ENCODE measurements around the gene RPS6KA4. TPM values are rescaled to one million over a fixed set of nuclear protein-coding genes. Genes with fewer than 3 reads are reported as not detected.
A peak's percentile ranks its signal among the peaks of the same experiment; 100 is the strongest.

The RPS6KA4 gene
- polyA plus RNA-seq, 3 donors: 13.2 to 15.7 (median 14.7) TPM

- no peak for DNase-seq
These were observed 26.3 kb downstream of the RPS6KA4 start for GRCh38 chr11:64384981-64385944.

GRCh38 chr11:64385945-64386704 is 27.2 kb downstream of the RPS6KA4 start:
- no peak for DNase-seq

- no peak for DNase-seq
These were observed 29.0 kb downstream of the RPS6KA4 start for GRCh38 chr11:64387916-64388315.

GRCh38 chr11:64388894-64389293 is 29.9 kb downstream of the RPS6KA4 start:
- no peak for DNase-seq

- DNase-seq: no peak
These were observed 30.9 kb downstream of the RPS6KA4 start for GRCh38 chr11:64389851-64390250.

- DNase-seq: no peak
These were observed 31.6 kb downstream of the RPS6KA4 start for GRCh38 chr11:64390558-64390957.

- DNase-seq: no peak
These were observed 32.9 kb downstream of the RPS6KA4 start for GRCh38 chr11:64391839-64392238.

- DNase-seq: no peak
These were observed 36.6 kb downstream of the RPS6KA4 start for GRCh38 chr11:64395545-64396078.

- peak; percentile 54 for DNase-seq
These were observed 37.2 kb downstream of the RPS6KA4 start for GRCh38 chr11:64396079-64396591.

- no peak for DNase-seq
These were observed 41.1 kb downstream of the RPS6KA4 start for GRCh38 chr11:64400102-64400501.

GRCh38 chr11:64400667-64401066 is 41.7 kb downstream of the RPS6KA4 start:
- no peak for DNase-seq

GRCh38 chr11:64401775-64402174 is 42.8 kb downstream of the RPS6KA4 start:
- DNase-seq: no peak

GRCh38 chr11:64403106-64403505 is 44.1 kb downstream of the RPS6KA4 start:
- no peak for DNase-seq

GRCh38 chr11:64406221-64406946 is 47.4 kb downstream of the RPS6KA4 start:
- peak; percentile 61 for DNase-seq

GRCh38 chr11:64407221-64407620 is 48.3 kb downstream of the RPS6KA4 start:
- DNase-seq: no peak

GRCh38 chr11:64407630-64408029 is 48.7 kb downstream of the RPS6KA4 start:
- no peak for DNase-seq

GRCh38 chr11:64409278-64409677 is 50.3 kb downstream of the RPS6KA4 start:
- DNase-seq: no peak

- peak; percentile 74 for DNase-seq
These were observed 50.9 kb downstream of the RPS6KA4 start for GRCh38 chr11:64409707-64410403.

- no peak for DNase-seq
These were observed 51.4 kb downstream of the RPS6KA4 start for GRCh38 chr11:64410404-64410734.

- no peak for DNase-seq
These were observed 54.5 kb downstream of the RPS6KA4 start for GRCh38 chr11:64413417-64413816.

- no peak for DNase-seq
These were observed 56.3 kb downstream of the RPS6KA4 start for GRCh38 chr11:64415286-64415685.

Measured in renal pelvis (tissue), 4 donors.